Kidney epithelial cell (primary cell): ENCODE measurements around the gene RABL2B. TPM values are rescaled to one million over a fixed set of nuclear protein-coding genes. Genes with fewer than 3 reads are reported as not detected.

Source experiments
- DNase-seq: peaks from one replicate; pipeline ENCODE4 v3.0.0-alpha.2; 2010; ENCODE audit warnings: low read depth
- H3K27me3 ChIP-seq: 2 replicates; pipeline ENCODE4 v1.6.0; 2011; ENCODE audit warnings: low read length; ENCODE audit not compliant: control insufficient read depth, insufficient read depth
- H3K36me3 ChIP-seq: 2 replicates; pipeline ENCODE4 v1.5.1; 2011; ENCODE audit warnings: low read length; ENCODE audit not compliant: control insufficient read depth, insufficient read depth
- H3K4me3 ChIP-seq: 2 replicates; pipeline ENCODE4 v1.5.1; 2011; ENCODE audit warnings: low read depth, mild to moderate bottlenecking, control low read depth, low read length
- CTCF ChIP-seq: IDR thresholded peaks from 2 replicates; pipeline ENCODE4 v1.5.1; 2011; ENCODE audit warnings: mild to moderate bottlenecking, moderate library complexity, low read length, control low read depth, inconsistent platforms; ENCODE audit not compliant: insufficient read depth, poor library complexity, severe bottlenecking
- total RNA-seq: library from RNA; depleted of rRNA; stranded (reverse); fragments of >200 nt; gene quantifications from 2 replicates; pipeline ENCODE4 v1.2.3, GENCODE V29; 2015

The RABL2B gene
- total RNA-seq, 1 donor from 2014 or later, result 18.3 TPM

GRCh38 chr22:50730013-50730891 is 53.2 kb downstream of the RABL2B start:
- no peaks in the 10 kb centered on the region for H3K36me3 ChIP-seq
- no peak overlapping the region for H3K4me3 ChIP-seq
- H3K27me3 ChIP-seq, result peaks cover 47% of the 10 kb centered on the region
- TF ChIP-seq CTCF, result no peak
- DNase-seq, result no peak

GRCh38 chr22:50729391-50730012 is 53.9 kb downstream of the RABL2B start:
- Histone ChIP-seq H3K4me3 (no peak overlapping the region), H3K36me3 (no peaks in the 10 kb centered on the region)

GRCh38 chr22:50728523-50728931 is 54.9 kb downstream of the RABL2B start:
- Histone ChIP-seq H3K36me3 (no peaks in the 10 kb centered on the region), H3K4me3 (no peak overlapping the region), H3K27me3 (peaks cover 37% of the 10 kb centered on the region)
- TF ChIP-seq CTCF, result no peak
- DNase-seq, result no peak

More at GRCh38 chr22:50729391-50730012, 53.9 kb downstream of the RABL2B start:
- TF ChIP-seq CTCF, result no peak
- no peak for DNase-seq
- peaks cover 47% of the 10 kb centered on the region for H3K27me3 ChIP-seq

- peaks cover 33% of the 10 kb centered on the region for H3K27me3 ChIP-seq
- TF ChIP-seq CTCF, result no peak
- no peak overlapping the region for H3K4me3 ChIP-seq
- no peak for DNase-seq
- no peaks in the 10 kb centered on the region for H3K36me3 ChIP-seq
These were observed 55.5 kb downstream of the RABL2B start for GRCh38 chr22:50727678-50728522.

GRCh38 chr22:50726643-50727340 is 56.6 kb downstream of the RABL2B start:
- no peak for DNase-seq
- Histone ChIP-seq H3K36me3 (no peaks in the 10 kb centered on the region), H3K27me3 (peaks cover 28% of the 10 kb centered on the region), H3K4me3 (no peak overlapping the region)
- no peak for TF ChIP-seq CTCF
